HG03575 (cell line): Measurements from ENCODE around the gene TADA2A.
"Not testable (repeated sequence)": the region's sequence is repeated elsewhere in the genome, so short reads cannot be mapped to it uniquely, and the experiment has no call there.

Source experiments
- ATAC-seq: cut with Tn5 transposase; IDR thresholded peaks from one replicate; pipeline ENCODE4 v1.9.1; 2021; ENCODE audit not compliant: unreplicated experiment, insufficient number of reproducible peaks, low FRiP score; ENCODE audit errors: extremely low read depth

Gene TADA2A

GRCh38 chr17:37488607-37489196, 82.0 kb downstream of the TADA2A start:
- ATAC-seq: no peak

- ATAC-seq: no peak
Observed at GRCh38 chr17:37489197-37490001, 82.7 kb downstream of the TADA2A start, which contains the start of gene DUSP14. Gene DUSP14 (plus strand): TSS chr17:37489891. CDS start chr17:37512273, 22,382 bp downstream.

GRCh38 chr17:37490022-37490587, 83.4 kb downstream of the TADA2A start:
- ATAC-seq: no peak

GRCh38 chr17:37490638-37491614, 84.2 kb downstream of the TADA2A start:
- ATAC-seq: no peak

- ATAC-seq: no peak
Observed at GRCh38 chr17:37492167-37492566, 85.5 kb downstream of the TADA2A start.

GRCh38 chr17:37493249-37494027, 86.8 kb downstream of the TADA2A start:
- ATAC-seq: no peak

- ATAC-seq: no peak
Observed at GRCh38 chr17:37494401-37494831, 87.7 kb downstream of the TADA2A start.

GRCh38 chr17:37494971-37495370, 88.3 kb downstream of the TADA2A start:
- no peak for ATAC-seq

- ATAC-seq: no peak
Observed at GRCh38 chr17:37500378-37500777, 93.7 kb downstream of the TADA2A start.

- ATAC-seq: no peak
Observed at GRCh38 chr17:37502009-37502936, 95.6 kb downstream of the TADA2A start.

GRCh38 chr17:37503148-37503547, 96.5 kb downstream of the TADA2A start:
- ATAC-seq: no peak

GRCh38 chr17:37505333-37505732, 98.6 kb downstream of the TADA2A start:
- ATAC-seq: no peak

- ATAC-seq: no peak
Observed at GRCh38 chr17:37506678-37507077, 100.0 kb downstream of the TADA2A start.

GRCh38 chr17:37507111-37507510, 100.4 kb downstream of the TADA2A start:
- ATAC-seq: no peak

- no peak for ATAC-seq
Observed at GRCh38 chr17:37510056-37510455, 103.4 kb downstream of the TADA2A start.

GRCh38 chr17:37511642-37512041, 105.0 kb downstream of the TADA2A start:
- not testable (repeated sequence) for ATAC-seq

- ATAC-seq: no peak
Observed at GRCh38 chr17:37512442-37513068, 105.9 kb downstream of the TADA2A start.
